Muscle of leg (tissue), 11 donors: ENCODE measurements around the gene KIAA1614. TPM values are rescaled to one million over a fixed set of nuclear protein-coding genes. Genes with fewer than 3 reads are reported as not detected.

Experiments
- DNase-seq: peaks from one replicate; pipeline ENCODE4 v3.0.0; 2013
- H3K27ac ChIP-seq: one replicate; pipeline ENCODE4 v1.5.1; 2013; ENCODE audit warnings: mild to moderate bottlenecking, low read length, control low read depth
- H3K27me3 ChIP-seq: one replicate; pipeline ENCODE4 v1.6.1; 2013; ENCODE audit warnings: low read length; ENCODE audit not compliant: control insufficient read depth, insufficient read depth
- H3K36me3 ChIP-seq: one replicate; pipeline ENCODE4 v1.6.1; 2013; ENCODE audit warnings: low read length; ENCODE audit not compliant: control insufficient read depth, insufficient read depth
- H3K4me1 ChIP-seq: one replicate; pipeline ENCODE4 v1.6.1; 2013; ENCODE audit warnings: low read length; ENCODE audit not compliant: control insufficient read depth, insufficient read depth
- H3K4me3 ChIP-seq: one replicate; pipeline ENCODE4 v1.5.1; 2013; ENCODE audit warnings: low read length, control low read depth
- H3K9me3 ChIP-seq: replicated peaks from 2 replicates; pipeline ENCODE4 v1.6.1; 2013; ENCODE audit warnings: low read depth, low read length; ENCODE audit not compliant: control insufficient read depth
- WGBS: methylation state at CpG from one replicate; pipeline ENCODE4 v1.1.5; 2013; ENCODE audit warnings: missing lambda C conversion rate; ENCODE audit not compliant: insufficient coverage; 5-methylcytosine and 5-hydroxymethylcytosine counted together
- polyA plus RNA-seq, 8 donors: library from polyadenylated mRNA; unstranded; fragments of 120-200 nt; gene quantifications; one replicate each; pipeline versions ENCODE4 v1.2.1 to v1.2.3, GENCODE V29; 2013; ENCODE audit warnings: inconsistent platforms in 1 of 8, low replicate concordance in 1 of 8; ENCODE audit not compliant: insufficient read length in 8 of 8, insufficient read depth in 1 of 8
- total RNA-seq: library from RNA; stranded (reverse); fragments of 120-200 nt; gene quantifications from one replicate; pipeline ENCODE4 v1.2.4, GENCODE V29; 2013

The KIAA1614 gene
- total and polyA plus RNA-seq, 9 donors, result 10.0 to 16.3 (median 12.3) TPM

DNA sequence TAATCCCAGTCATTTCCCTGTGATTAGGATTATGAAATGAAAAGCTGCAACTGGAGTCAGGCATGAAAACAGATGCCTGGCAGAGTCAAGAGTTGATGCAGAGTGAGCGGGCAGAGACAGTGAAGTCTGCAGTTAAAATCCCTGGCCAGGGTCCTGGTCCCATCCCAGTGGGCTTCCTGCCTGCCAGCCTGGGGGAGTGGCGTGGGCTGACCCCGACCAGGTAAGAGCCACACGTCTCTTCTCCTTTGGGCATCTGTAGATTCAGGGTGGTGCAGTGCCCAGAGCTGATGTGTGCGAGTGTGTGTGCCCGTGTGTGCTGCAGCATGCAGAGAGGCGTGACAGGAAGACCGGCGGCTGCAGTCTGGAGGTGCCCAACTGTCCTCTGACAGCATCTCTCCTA, 6.2 kb upstream of the KIAA1614 start:
- 78% methylated on average over 8 of the region's 9 CpGs for WGBS

DNA sequence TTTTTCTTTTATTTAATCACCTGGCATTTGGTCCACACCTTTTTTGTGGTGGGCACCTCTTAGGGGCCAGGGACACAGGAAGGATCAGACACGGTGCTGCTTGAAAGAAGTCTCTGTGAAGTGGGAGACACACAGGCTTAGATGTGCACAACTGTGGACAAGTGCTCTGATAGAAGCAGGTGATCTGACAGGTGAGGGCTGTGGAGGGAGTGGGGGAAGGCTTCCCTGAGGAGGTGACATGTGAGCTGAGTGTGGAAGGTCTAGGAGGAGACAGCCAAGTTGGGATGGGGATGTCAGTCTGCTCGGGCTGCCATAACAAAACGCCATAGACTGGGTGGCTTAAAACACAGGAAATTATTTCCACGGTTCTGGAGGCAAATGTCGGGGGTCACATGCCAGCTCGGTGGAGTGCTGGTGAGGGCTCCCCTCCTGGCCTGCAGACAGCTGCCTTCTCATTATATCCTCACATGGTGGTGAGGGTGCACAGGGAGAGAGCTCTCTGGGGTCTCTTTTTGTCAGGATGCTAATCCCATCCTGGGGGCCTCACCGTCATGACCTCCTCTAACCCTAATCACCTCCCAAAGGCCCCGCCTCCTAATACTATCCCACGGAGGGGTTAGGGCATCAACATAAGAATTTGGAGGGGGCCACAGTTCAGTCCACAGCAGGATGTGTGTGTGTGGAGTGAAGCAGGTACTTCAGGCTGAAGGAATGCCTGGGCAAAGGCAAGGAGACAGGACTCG, 5.2 kb upstream of the KIAA1614 start:
- Histone ChIP-seq H3K4me3 (no peak overlapping the region), H3K27me3 (no peaks in the 10 kb centered on the region), H3K36me3 (no peaks in the 10 kb centered on the region), H3K4me1 (peaks cover 20% of the 10 kb centered on the region), H3K9me3 (no peaks in the 10 kb centered on the region), H3K27ac (no peak overlapping the region)
- 65% methylated on average over 4 of the region's 10 CpGs for WGBS
- no peak for DNase-seq

More for the DNA sequence above, 6.2 kb upstream of the KIAA1614 start:
- Histone ChIP-seq H3K27me3 (no peaks in the 10 kb centered on the region), H3K27ac (no peak overlapping the region), H3K9me3 (no peaks in the 10 kb centered on the region), H3K4me3 (no peak overlapping the region), H3K36me3 (no peaks in the 10 kb centered on the region), H3K4me1 (peaks cover 12% of the 10 kb centered on the region)
- no peak for DNase-seq

DNA sequence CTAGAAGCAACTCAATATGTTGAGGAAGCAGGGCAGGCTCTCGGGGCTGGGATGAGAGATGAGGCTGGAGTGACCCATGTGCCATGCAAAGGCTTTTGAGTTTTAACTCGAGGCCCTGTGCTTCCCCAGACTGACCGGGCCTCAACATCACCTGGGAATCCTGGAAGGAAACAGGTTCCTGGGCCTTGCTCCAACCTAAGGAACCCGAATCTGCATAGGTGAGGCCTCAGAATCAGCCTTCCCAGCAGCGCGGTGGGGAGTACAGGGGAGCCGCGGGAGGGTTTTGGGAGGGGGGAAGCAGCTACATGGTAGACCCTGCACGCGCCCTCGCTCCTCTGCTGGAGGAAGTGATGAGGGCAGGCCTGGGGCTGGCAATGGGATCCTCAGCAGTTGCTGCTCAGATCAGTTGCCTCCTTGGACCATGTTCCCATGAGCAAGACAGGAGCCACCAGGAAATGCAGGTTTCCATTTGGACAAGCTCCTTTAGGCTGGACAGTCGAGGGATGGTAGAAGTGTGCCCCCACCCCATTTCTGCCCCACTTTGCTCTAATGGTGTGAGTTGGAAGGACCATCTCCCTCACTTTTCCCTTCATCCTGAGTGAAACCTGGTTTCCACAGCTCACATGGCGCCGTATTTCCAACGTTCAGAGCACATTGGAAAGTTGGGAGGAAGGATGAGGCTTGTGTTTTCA, 4.5 kb upstream of the KIAA1614 start:
- no peak overlapping the region for H3K4me3 ChIP-seq
- H3K36me3 ChIP-seq, result no peaks in the 10 kb centered on the region
- peaks cover 20% of the 10 kb centered on the region for H3K4me1 ChIP-seq
- 83% methylated on average over 12 of the region's 15 CpGs for WGBS
- no peak for DNase-seq
- H3K9me3 ChIP-seq, result no peaks in the 10 kb centered on the region
- no peaks in the 10 kb centered on the region for H3K27me3 ChIP-seq
- H3K27ac ChIP-seq, result no peak overlapping the region

GRCh38 chr1:180909005-180909414, 3.7 kb upstream of the KIAA1614 start:
- no peak overlapping the region for H3K4me3 ChIP-seq
- no peaks in the 10 kb centered on the region for H3K36me3 ChIP-seq
- no peaks in the 10 kb centered on the region for H3K27me3 ChIP-seq
- no peak overlapping the region for H3K27ac ChIP-seq
- peaks cover 20% of the 10 kb centered on the region for H3K4me1 ChIP-seq
- 65% methylated on average over 3 of the region's 3 CpGs for WGBS
- H3K9me3 ChIP-seq, result no peaks in the 10 kb centered on the region
- no peak for DNase-seq

DNA sequence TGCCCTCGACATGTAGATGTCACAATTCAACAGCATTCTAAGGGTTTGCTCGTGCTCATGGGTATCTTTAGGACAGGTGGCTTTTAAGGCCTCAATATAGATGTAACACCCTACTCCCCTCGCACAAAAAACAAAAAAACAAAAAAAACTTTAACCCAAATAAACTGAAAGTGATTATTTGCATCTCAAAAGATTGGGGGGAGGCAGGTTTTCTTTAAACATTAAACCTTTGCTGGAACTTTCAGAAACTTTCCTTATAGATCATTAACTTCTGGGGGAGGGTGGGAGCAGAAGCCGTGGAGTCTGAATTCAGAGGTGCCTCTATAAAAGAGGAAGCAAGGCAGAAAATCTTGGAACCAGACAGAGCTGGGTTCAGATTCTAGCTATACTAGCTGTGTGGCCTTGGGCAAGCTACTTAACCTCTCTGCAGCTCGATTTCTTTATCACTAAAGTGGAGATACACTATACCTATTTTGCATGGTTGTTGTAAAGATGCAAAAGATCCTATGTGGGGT, 3.2 kb upstream of the KIAA1614 start:
- no peaks in the 10 kb centered on the region for H3K36me3 ChIP-seq
- peaks cover 24% of the 10 kb centered on the region for H3K4me1 ChIP-seq
- no peak for DNase-seq
- no peaks in the 10 kb centered on the region for H3K9me3 ChIP-seq
- H3K27ac ChIP-seq, result no peak overlapping the region
- WGBS, result no CpG with 5 or more reads among the region's 5 CpGs
- H3K4me3 ChIP-seq, result no peak overlapping the region
- no peaks in the 10 kb centered on the region for H3K27me3 ChIP-seq

DNA sequence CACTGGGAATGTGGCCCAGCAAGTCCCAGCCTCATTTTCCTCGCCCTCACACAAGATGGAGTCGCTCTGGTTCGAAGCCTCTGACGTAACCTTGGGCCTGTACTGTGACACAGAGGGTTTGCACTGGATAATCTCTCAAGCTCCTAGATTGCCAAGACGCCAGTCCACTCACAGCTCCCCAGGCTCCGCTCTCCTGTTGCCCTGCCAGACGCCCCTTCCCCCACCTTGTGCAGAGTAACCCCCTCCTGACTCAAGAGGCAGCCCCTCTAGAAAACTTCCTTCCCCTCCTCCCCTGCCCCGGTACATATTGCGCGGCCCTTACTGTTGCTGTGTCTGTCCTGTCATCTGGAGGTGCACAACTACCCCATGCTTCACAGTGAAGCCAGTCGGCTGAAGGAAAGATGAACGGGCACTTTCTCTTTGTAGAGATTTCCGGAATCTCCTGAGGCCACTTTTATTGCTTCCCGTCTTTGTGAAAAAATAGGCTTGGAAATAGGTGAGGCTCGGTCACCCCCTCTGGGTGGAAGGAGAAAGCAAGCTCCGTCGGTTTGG, 981 bp upstream of the KIAA1614 start:
- H3K27me3 ChIP-seq, result no peaks in the 10 kb centered on the region
- peak overlapping the region; percentile 72 for H3K4me3 ChIP-seq
- 9% methylated on average over 15 of the region's 17 CpGs for WGBS
- peaks cover 24% of the 10 kb centered on the region for H3K4me1 ChIP-seq
- peak; percentile 59 for DNase-seq
- no peaks in the 10 kb centered on the region for H3K9me3 ChIP-seq
- peak overlapping the region; percentile 95 for H3K27ac ChIP-seq
- H3K36me3 ChIP-seq, result peaks cover 9% of the 10 kb centered on the region

- Histone ChIP-seq H3K36me3 (peaks cover 15% of the 10 kb centered on the region), H3K9me3 (no peaks in the 10 kb centered on the region), H3K4me1 (peaks cover 28% of the 10 kb centered on the region), H3K4me3 (peak overlapping the region; percentile 72), H3K27me3 (no peaks in the 10 kb centered on the region), H3K27ac (peak overlapping the region; percentile 95)
- WGBS, result under 1% methylated on average over 67 of the region's 71 CpGs
- DNase-seq, result peak; percentile 65
Measured at GRCh38 chr1:180912211-180912800, 391 bp upstream of the KIAA1614 start.

GRCh38 chr1:180915426-180915965, 2.8 kb downstream of the KIAA1614 start:
- Histone ChIP-seq H3K9me3 (no peaks in the 10 kb centered on the region), H3K27ac (no peak overlapping the region), H3K27me3 (no peaks in the 10 kb centered on the region), H3K4me3 (no peak overlapping the region), H3K36me3 (peaks cover 44% of the 10 kb centered on the region), H3K4me1 (peaks cover 36% of the 10 kb centered on the region)
- DNase-seq, result no peak
- WGBS, result 96% methylated on average over 7 of the region's 11 CpGs

GRCh38 chr1:180916012-180916770, 3.5 kb downstream of the KIAA1614 start:
- WGBS, result 79% methylated on average over 14 of the region's 17 CpGs
- Histone ChIP-seq H3K36me3 (peaks cover 45% of the 10 kb centered on the region), H3K27ac (no peak overlapping the region), H3K9me3 (no peaks in the 10 kb centered on the region), H3K27me3 (no peaks in the 10 kb centered on the region), H3K4me3 (no peak overlapping the region), H3K4me1 (peaks cover 31% of the 10 kb centered on the region)
- no peak for DNase-seq
